HG02588 (cell line): Measurements from ENCODE around the gene SLC16A4.
"Not testable (repeated sequence)": the region's sequence is repeated elsewhere in the genome, so short reads cannot be mapped to it uniquely, and the experiment has no call there.

Experiments used
- ATAC-seq: cut with Tn5 transposase; IDR thresholded peaks from one replicate; pipeline ENCODE4 v1.9.1; 2021; ENCODE audit warnings: mild to moderate bottlenecking, moderate library complexity; ENCODE audit not compliant: unreplicated experiment

Gene SLC16A4

GRCh38 chr1:110409316-110409715 lies 18.5 kb upstream of the SLC16A4 start:
- no peak for ATAC-seq

- no peak for ATAC-seq
Observed at GRCh38 chr1:110408488-110408887, 17.7 kb upstream of the SLC16A4 start.

DNA sequence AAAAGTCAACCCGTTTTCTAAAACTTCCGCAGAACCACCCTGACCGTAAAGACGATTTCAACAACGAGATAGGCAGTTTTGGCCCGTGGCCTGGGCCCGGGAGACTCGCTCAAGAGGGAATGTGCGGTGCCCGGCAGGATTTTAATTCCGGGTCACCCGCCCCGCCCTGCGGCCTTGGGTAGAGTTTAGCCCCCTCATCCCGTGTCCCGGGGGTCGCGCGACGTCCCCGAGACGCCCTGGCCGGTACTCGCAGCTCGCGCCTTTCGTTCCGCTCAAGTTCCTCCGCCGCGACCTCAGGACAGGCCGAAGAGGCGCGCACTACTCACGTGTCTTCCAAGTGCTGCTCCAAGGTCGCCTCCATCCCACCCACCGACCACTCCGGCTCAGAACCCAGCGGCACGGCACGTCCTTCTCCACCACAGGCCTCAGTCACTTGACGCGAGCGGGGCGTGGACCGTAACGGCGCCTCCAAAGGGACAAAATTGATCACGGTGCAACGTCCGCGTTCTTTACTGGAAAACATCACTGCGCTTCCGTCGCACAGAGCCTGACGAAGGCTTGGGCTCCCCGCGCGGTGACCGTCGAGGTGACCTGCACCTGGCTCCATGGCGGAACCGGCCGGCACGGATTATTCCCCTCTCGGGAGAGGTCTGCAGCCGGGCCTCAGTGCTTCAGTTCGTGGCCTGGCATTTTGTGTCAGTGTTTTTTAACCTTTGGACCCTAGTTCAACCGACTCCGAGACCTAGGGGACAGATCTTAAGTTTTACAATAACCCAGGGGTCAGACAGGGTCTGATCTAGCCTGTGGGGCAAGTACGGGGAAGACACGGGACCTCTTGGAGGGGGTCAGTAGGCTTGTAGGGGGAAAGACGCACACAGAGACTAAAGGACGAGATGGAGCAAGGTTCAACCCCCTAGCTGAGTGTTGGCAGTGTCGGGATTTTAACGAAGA lies 16.7 kb upstream of the SLC16A4 start, which contains the start of gene LAMTOR5:
Gene LAMTOR5, minus strand, starts transcription at position 435 of the 951 bp plus-strand sequence. Its CDS starts 74 bp downstream, at position 361.
- ATAC-seq = peak; percentile 90

GRCh38 chr1:110406407-110406806 lies 15.6 kb upstream of the SLC16A4 start:
- ATAC-seq = not testable (repeated sequence)

DNA sequence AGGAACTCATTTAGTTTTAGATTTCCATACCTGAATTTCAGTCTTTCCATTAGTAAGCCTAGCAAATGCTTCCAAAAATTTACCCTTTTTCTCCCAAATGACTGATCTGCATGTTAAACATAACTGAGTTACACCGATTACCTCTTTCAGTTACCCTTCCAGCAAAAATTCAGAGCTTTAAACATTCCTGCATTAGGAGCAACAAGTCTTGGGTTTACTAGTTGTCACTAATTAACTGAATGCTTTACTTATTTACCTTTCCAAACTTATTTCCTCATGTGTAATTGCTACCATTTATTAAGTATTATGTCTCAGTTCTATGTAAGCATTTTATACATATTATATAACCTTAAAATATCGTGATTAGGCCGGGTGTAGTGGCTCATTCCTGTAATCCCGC lies 13.6 kb upstream of the SLC16A4 start:
- no peak for ATAC-seq

DNA sequence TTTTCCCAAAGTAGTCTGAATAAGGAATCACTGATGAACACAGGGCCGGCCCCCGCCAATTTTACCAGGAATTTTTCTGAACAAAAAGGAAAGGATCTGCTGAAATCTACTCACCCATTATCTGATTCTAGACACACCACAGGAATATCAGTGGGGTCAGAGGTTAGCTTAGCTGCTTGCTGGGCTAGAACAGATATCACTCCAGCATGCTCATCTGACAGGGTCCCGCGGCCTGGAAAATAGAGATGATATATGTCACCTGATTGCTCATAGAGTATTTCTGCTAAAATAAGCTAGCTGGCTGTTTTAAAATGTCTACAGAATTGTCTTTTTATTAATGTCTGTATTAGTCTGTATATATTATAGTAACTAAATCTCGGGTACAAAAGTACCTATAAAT lies 13.0 kb upstream of the SLC16A4 start:
- no peak for ATAC-seq

DNA sequence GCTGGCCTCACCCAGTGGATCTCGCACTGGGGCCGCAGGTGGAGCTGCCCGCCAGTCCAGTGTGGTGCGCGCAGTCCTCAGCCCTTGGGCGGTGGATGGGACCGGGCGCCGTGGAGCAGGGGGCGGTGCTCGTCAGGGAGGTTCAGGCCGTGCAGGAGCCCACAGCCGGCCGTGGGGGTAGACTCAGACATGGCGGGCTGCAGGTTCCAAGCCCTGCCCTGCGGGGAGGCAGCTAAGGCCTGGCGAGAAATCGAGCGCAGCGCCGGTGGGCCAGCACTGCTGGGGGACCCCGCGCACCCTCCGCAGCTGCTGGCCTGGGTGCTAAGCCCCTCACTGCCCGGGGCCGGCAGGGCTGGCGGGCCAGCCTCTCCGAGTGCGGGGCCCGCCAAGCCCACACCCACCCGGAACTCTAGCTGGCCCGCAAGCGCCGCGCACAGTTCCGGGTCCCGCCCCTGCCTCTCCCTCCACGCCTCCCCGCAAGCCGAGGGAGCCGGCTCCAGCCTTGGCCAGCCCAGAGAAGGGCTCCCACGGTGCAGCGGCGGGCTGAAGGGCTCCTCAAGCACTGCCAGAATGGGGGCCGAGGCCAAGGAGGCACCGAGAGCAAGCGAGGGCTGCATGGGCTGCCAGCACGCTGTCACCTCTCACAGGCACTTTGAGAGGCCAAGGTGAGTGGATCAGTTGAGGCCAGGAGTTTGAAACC lies 5.6 kb upstream of the SLC16A4 start:
- not testable (repeated sequence) for ATAC-seq

GRCh38 chr1:110394493-110394820 lies 3.6 kb upstream of the SLC16A4 start:
- no peak for ATAC-seq

GRCh38 chr1:110393691-110394492 lies 3.1 kb upstream of the SLC16A4 start:
- no peak for ATAC-seq

DNA sequence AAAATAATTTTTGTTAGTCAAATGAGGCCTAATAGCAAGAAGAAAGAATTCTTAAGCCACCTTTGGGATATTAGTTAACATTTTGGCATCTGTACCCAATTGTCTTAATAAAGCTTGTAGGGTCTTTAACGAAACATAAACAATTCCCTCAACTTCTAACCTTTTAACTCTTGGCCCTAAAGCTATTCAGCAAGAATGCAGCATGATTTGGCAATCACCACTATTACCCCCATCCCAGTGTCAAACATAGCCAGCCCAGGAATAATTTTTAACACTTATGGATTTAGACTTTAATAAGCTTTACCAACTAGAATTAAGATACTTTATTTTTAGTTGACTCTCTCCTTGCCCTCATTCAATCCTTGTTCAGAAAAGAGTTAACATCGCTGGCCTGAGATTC lies 2.5 kb upstream of the SLC16A4 start:
- ATAC-seq = no peak

DNA sequence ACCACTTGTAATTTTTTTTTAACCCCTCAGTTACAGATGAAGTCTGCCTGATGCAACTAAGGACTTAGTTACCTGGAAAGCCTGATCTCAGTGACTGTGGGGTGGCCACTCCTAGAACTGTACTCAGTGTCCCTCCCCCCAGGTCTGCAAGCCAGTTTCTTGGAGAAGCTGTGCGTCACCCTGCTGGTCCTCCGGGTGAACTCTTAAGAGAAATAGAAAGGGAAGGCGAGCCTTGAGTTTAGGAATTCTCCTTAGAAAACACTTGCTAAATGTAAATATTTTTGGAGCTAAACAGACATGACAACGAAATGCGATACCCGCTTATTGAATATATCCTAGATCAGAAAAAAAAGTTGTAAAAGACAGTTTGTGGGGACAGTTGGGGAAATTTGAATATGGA lies 730 bp downstream of the SLC16A4 start:
- no peak for ATAC-seq

GRCh38 chr1:110387048-110387754 lies 3.6 kb downstream of the SLC16A4 start:
- ATAC-seq = no peak

GRCh38 chr1:110385369-110385768 lies 5.5 kb downstream of the SLC16A4 start:
- no peak for ATAC-seq

DNA sequence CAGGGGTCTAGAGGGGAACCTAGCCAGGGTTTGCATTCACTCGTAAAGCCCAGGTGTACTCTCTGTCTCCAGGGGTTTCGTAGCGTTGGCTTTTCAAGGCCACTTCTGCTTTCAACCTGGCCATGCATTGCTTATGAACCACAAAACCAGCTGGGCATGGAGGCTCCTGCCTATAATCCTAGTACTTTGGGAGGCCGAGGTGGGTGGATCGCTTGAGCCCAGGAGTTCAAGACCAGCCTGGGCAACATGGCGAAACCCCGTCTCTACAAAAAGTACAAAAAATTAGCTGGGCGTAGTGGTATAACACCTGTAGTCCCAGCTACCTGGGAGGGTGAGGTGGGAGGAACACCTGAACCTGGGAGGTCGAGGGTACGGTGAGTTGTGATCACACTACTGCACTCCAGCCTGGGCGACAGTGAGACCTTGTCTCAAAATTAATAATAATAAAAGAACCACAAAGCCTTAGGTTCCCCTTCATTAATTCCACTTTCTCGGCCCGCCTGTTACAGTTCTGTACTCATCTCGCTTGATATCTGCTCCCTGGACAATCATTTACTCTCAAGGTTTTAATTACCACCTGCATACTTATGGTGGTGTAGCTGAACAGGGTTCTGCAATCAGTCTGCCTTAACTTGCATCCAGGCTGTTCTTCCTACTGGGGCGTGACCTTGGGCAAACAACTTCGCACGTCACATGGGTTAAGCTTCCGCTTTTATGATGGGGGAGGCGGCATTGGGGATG lies 6.1 kb downstream of the SLC16A4 start:
- peak; percentile 60 for ATAC-seq

GRCh38 chr1:110383251-110383990 lies 7.4 kb downstream of the SLC16A4 start:
- ATAC-seq = no peak

- no peak for ATAC-seq
Observed at GRCh38 chr1:110380672-110381283, 10.0 kb downstream of the SLC16A4 start.

- no peak for ATAC-seq
Observed at GRCh38 chr1:110375490-110375889, 15.3 kb downstream of the SLC16A4 start.

DNA sequence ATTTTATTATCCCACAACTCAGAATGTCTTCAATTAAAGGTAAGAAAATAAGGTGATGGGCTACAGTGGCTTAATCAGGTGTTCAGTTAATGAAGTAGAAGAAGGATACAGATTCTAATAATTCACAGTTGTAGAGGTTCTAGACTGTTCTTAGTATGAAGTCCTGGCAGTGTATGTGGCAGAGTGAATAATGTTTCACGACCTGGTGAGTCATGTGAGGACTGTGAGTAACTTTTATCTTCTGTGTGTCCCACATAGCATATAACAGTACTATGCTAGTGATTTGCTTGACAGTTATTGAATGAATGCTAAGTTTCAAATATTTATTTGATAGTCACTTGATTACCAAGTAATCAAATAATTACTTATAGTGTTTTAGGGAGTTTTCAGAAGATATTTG lies 20.0 kb downstream of the SLC16A4 start:
- no peak for ATAC-seq

DNA sequence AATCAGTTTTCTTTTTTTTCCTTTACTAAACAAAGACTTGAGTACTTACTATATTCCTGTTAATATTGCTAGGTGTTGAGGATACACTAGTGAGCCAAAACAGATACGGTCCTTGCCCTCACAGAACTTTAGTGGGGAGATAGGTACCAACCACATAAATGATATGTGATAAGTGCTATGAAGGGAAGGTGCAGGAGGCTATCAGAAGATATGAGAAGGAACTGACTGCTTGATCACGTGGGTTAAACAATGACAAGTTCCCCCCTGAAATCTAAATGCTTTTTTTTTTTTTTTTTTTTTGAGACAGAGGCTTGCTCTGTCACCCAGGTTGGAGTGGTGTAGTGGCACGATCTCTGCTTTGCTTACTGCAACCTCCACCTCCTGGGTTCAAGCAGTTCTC lies 26.6 kb downstream of the SLC16A4 start:
- no peak for ATAC-seq
